H9 (cell line): ENCODE results near the gene PMEPA1. TPM values are rescaled to one million over a fixed set of nuclear protein-coding genes. Genes with fewer than 3 reads are reported as not detected.
A peak's percentile ranks its signal among the peaks of the same experiment; 100 is the strongest.

ENCODE experiments used
- DNase-seq: peaks from one replicate; pipeline ENCODE4 v3.0.0-alpha.2; 2017
- H2AFZ ChIP-seq: one replicate; pipeline ENCODE4 v1.6.1; 2013; ENCODE audit warnings: mild to moderate bottlenecking, low read length, control low read depth, moderate library complexity
- H2AK5ac ChIP-seq: 2 replicates; pipeline ENCODE4 v1.6.1; 2013; ENCODE audit warnings: low read length, control low read depth, mixed read lengths; ENCODE audit not compliant: insufficient read length
- H2BK120ac ChIP-seq: one replicate; pipeline ENCODE4 v1.6.1; 2013; ENCODE audit warnings: low read depth, mild to moderate bottlenecking, low read length, control low read depth, inconsistent platforms; ENCODE audit not compliant: poor library complexity, severe bottlenecking
- H2BK12ac ChIP-seq: 2 replicates; pipeline ENCODE4 v1.6.1; 2013; ENCODE audit warnings: low read length, control low read depth, mixed read lengths, low read depth; ENCODE audit not compliant: insufficient read length
- H2BK15ac ChIP-seq: 2 replicates; pipeline ENCODE4 v1.6.1; 2013; ENCODE audit warnings: low read depth, low read length, control low read depth
- H2BK20ac ChIP-seq: one replicate; pipeline ENCODE4 v1.6.1; 2013; ENCODE audit warnings: low read depth, mild to moderate bottlenecking, low read length, control low read depth, inconsistent platforms; ENCODE audit not compliant: poor library complexity, severe bottlenecking
- H2BK5ac ChIP-seq: 2 replicates; pipeline ENCODE4 v1.6.1; 2013; ENCODE audit warnings: low read length, control low read depth, mixed read lengths; ENCODE audit not compliant: insufficient read length
- H3K14ac ChIP-seq: 2 replicates; pipeline ENCODE4 v1.6.1; 2013; ENCODE audit warnings: low read length, control low read depth; ENCODE audit not compliant: insufficient read depth
- H3K18ac ChIP-seq: 2 replicates; pipeline ENCODE4 v1.6.1; 2013; ENCODE audit warnings: low read depth, mild to moderate bottlenecking, mixed read lengths, low read length, control low read depth; ENCODE audit not compliant: insufficient read length
- H3K23ac ChIP-seq: 2 replicates; pipeline ENCODE4 v1.6.1; 2013; ENCODE audit warnings: low read length, control low read depth, mixed read lengths, low read depth; ENCODE audit not compliant: insufficient read length
- H3K23me2 ChIP-seq: 2 replicates; pipeline ENCODE4 v1.6.1; 2013; ENCODE audit warnings: low read depth, mild to moderate bottlenecking, mixed read lengths, low read length, control low read depth; ENCODE audit not compliant: insufficient read length, poor library complexity, severe bottlenecking
- H3K27ac ChIP-seq: 2 replicates; pipeline ENCODE4 v1.5.1; 2013; ENCODE audit warnings: low read length, control low read depth, mixed read lengths, low read depth; ENCODE audit not compliant: insufficient read length
- H3K27me3 ChIP-seq: 2 replicates; pipeline ENCODE4 v1.6.1; 2013; ENCODE audit warnings: low read length, control low read depth, inconsistent platforms; ENCODE audit not compliant: insufficient read depth
- H3K4ac ChIP-seq: 2 replicates; pipeline ENCODE4 v1.6.1; 2013; ENCODE audit warnings: low read depth, mild to moderate bottlenecking, control low read depth, inconsistent platforms, low read length, moderate library complexity
- H3K4me1 ChIP-seq: 2 replicates; pipeline ENCODE4 v1.6.1; 2013; ENCODE audit warnings: low read length, control low read depth, inconsistent platforms; ENCODE audit not compliant: insufficient read depth
- H3K4me2 ChIP-seq: 2 replicates; pipeline ENCODE4 v1.6.1; 2013; ENCODE audit warnings: low read length, control low read depth, mixed read lengths; ENCODE audit not compliant: insufficient read length, insufficient read depth
- H3K56ac ChIP-seq: 2 replicates; pipeline ENCODE4 v1.6.1; 2013; ENCODE audit warnings: low read depth, mild to moderate bottlenecking, mixed read lengths, low read length, control low read depth; ENCODE audit not compliant: insufficient read length
- H3K79me1 ChIP-seq: 2 replicates; pipeline ENCODE4 v1.6.1; 2013; ENCODE audit warnings: low read depth, mild to moderate bottlenecking, moderate library complexity, low read length, control low read depth, inconsistent platforms; ENCODE audit not compliant: insufficient read depth, poor library complexity, severe bottlenecking
- H3K79me2 ChIP-seq: 2 replicates; pipeline ENCODE4 v1.6.1; 2013; ENCODE audit warnings: low read length, control low read depth, inconsistent platforms; ENCODE audit not compliant: insufficient read depth
- H3K9ac ChIP-seq: 2 replicates; pipeline ENCODE4 v1.6.1; 2013; ENCODE audit warnings: low read length, control low read depth, mixed read lengths; ENCODE audit not compliant: insufficient read length; ENCODE audit errors: extremely low read depth
- H3K9me3 ChIP-seq: one replicate; pipeline ENCODE4 v1.6.1; 2013; ENCODE audit warnings: low read depth, low read length, inconsistent platforms; ENCODE audit not compliant: control insufficient read depth
- H3T11ph ChIP-seq: one replicate; pipeline ENCODE4 v1.6.1; 2013; ENCODE audit warnings: mild to moderate bottlenecking, low read length, control low read depth, inconsistent platforms
- H4K20me1 ChIP-seq: one replicate; pipeline ENCODE4 v1.6.1; 2013; ENCODE audit not compliant: control insufficient read depth, insufficient read length, insufficient read depth
- H4K5ac ChIP-seq: 2 replicates; pipeline ENCODE4 v1.6.1; 2013; ENCODE audit warnings: low read depth, mild to moderate bottlenecking, mixed read lengths, low read length, control low read depth; ENCODE audit not compliant: insufficient read length
- H4K8ac ChIP-seq: replicated peaks from 2 replicates; pipeline ENCODE4 v1.6.1; 2013; ENCODE audit warnings: low read length, control low read depth, mixed read lengths, low read depth; ENCODE audit not compliant: insufficient read length
- H4K91ac ChIP-seq: 2 replicates; pipeline ENCODE4 v1.6.1; 2013; ENCODE audit warnings: low read depth, mild to moderate bottlenecking, moderate library complexity, mixed read lengths, low read length, control low read depth; ENCODE audit not compliant: insufficient read length
- H3K27ac Mint-ChIP-seq, 3 experiments: 2 replicates in 2 of 3; 3 replicates in 1 of 3; pipeline ENCODE4 v1.8.0; 2020 to 2021; ENCODE audit warnings: mixed read lengths in 3 of 3, mild to moderate bottlenecking in 1 of 3, moderate library complexity in 1 of 3
- H3K27me3 Mint-ChIP-seq: 2 replicates; pipeline ENCODE4 v1.8.0; 2021; ENCODE audit warnings: low read depth, mild to moderate bottlenecking, moderate library complexity, mixed read lengths
- H3K36me3 Mint-ChIP-seq, 3 experiments: 2 replicates in 2 of 3; 3 replicates in 1 of 3; pipeline ENCODE4 v1.8.0; 2020 to 2021; ENCODE audit warnings: low read depth in 3 of 3, mixed read lengths in 3 of 3; ENCODE audit not compliant: insufficient read depth in 1 of 3
- H3K4me1 Mint-ChIP-seq, 2 experiments: 2 replicates each; pipeline ENCODE4 v1.8.0; 2020; ENCODE audit warnings: mixed read lengths in 2 of 2
- H3K4me3 Mint-ChIP-seq, 2 experiments: 2 replicates in 1 of 2; 3 replicates in 1 of 2; pipeline ENCODE4 v1.8.0; 2020 to 2021; ENCODE audit warnings: mild to moderate bottlenecking in 2 of 2, mixed read lengths in 2 of 2, moderate library complexity in 1 of 2
- H3K9me3 Mint-ChIP-seq, 2 experiments: 2 replicates in 1 of 2; 3 replicates in 1 of 2; pipeline ENCODE4 v1.8.0; 2020; ENCODE audit warnings: mild to moderate bottlenecking in 2 of 2, mixed read lengths in 2 of 2, moderate library complexity in 1 of 2
- CTCF ChIP-seq: fragments of 200-600 bp; sonication (generic); conservative IDR thresholded peaks from 3 replicates; pipeline ENCODE4 v1.8.0; 2021; ENCODE audit warnings: antibody characterized with exemption, mild to moderate bottlenecking
- WGBS: extraction: QIAGEN DNeasy Blood & Tissue Kit; methylation state at CpG from one replicate; pipeline ENCODE4 v1.1.7; 2013; ENCODE audit warnings: missing lambda C conversion rate, low lambda C conversion rate, mixed read lengths; ENCODE audit not compliant: insufficient read length; ENCODE audit errors: extremely low coverage; 5-methylcytosine and 5-hydroxymethylcytosine counted together
- total RNA-seq: library from RNA; stranded (reverse); gene quantifications from 2 replicates; pipeline ENCODE4 v1.2.1, GENCODE V29; 2021

Gene PMEPA1
- total RNA-seq, 1 experiment from 2014 or later = 34.6 TPM

- Histone ChIP-seq H2AK5ac (no peak overlapping the region), H2BK20ac (no peak overlapping the region), H3K4ac (no peak overlapping the region), H3K4me1 (no peaks in the 10 kb centered on the region), H3K79me1 (no peaks in the 10 kb centered on the region), H2BK120ac (no peak overlapping the region), H2BK5ac (no peak overlapping the region), H3K9ac (no peak overlapping the region), H3K4me2 (no peak overlapping the region), H3K14ac (no peak overlapping the region), H3T11ph (no peak overlapping the region), H4K8ac (no peak overlapping the region), H4K20me1 (no peaks in the 10 kb centered on the region), H3K9me3 (no peaks in the 10 kb centered on the region), H3K23me2 (no peaks in the 10 kb centered on the region), H4K91ac (no peak overlapping the region), H3K56ac (no peak overlapping the region), H2AFZ (no peak overlapping the region), H3K79me2 (no peaks in the 10 kb centered on the region), H4K5ac (no peak overlapping the region), H3K18ac (no peak overlapping the region), H3K23ac (no peak overlapping the region), H3K27ac (no peak overlapping the region), H2BK15ac (no peak overlapping the region), H2BK12ac (no peak overlapping the region), H3K27me3 (no peaks in the 10 kb centered on the region)
- no peak for TF ChIP-seq CTCF
- H3K9me3 Mint-ChIP-seq = no peaks in the 10 kb centered on the region
- DNase-seq = peak; percentile 22
- H3K4me3 Mint-ChIP-seq = no peak overlapping the region
- no peaks in the 10 kb centered on the region for H3K27me3 Mint-ChIP-seq
- H3K36me3 Mint-ChIP-seq = peaks cover 13 to 46% (median 15%) of the 10 kb centered on the region in 3 experiments
- no peak overlapping the region; a peak in 1 of 7 replicates for H3K27ac Mint-ChIP-seq
- H3K4me1 Mint-ChIP-seq = peaks cover 15 to 18% of the 10 kb centered on the region in 2 experiments
- no CpG with 5 or more reads among the region's 28 CpGs for WGBS
Observed at GRCh38 chr20:57652606-57653545, 56.9 kb downstream of the PMEPA1 start.
